Endothelial cell of umbilical vein (primary cell): ENCODE results near the gene LRRC30. TPM values are rescaled to one million over a fixed set of nuclear protein-coding genes. Genes with fewer than 3 reads are reported as not detected.
A peak's percentile ranks its signal among the peaks of the same experiment; 100 is the strongest.

Source experiments
- BruUV-seq: library from RNA; stranded (reverse); fragments of 400-500 nt; replicated peaks from 2 replicates; lab custom pipeline; 2021; lab: Mats Ljungman, UMichigan
- CTCF ChIA-PET: fragments of 300-600, 350-600 bp; sonication (Branson Sonifier 250); formaldehyde crosslinking; loops from one replicate; lab custom pipeline; 2021; ENCODE audit warnings: antibody characterized with exemption, inconsistent platforms; lab: Charles Lee
- POLR2A ChIA-PET: fragments of 300-600, 350-600 bp; sonication (Branson Sonifier 250); formaldehyde crosslinking; loops from one replicate; lab custom pipeline; 2021; ENCODE audit warnings: antibody characterized with exemption, inconsistent platforms; lab: Charles Lee
- DNase-seq: peaks from one replicate; pipeline ENCODE4 v3.0.0-alpha.2; 2011; ENCODE audit warnings: low read depth, low spot score
- FAIRE-seq: peaks from 2 replicates; lab custom pipeline; 2011; peaks lifted over from hg19 to GRCh38; lab: Jason Lieb, UNC
- H2AFZ ChIP-seq: 2 replicates; pipeline ENCODE4 v1.6.0; 2012; ENCODE audit warnings: low read depth, low read length, control low read depth, inconsistent platforms
- H3K27ac ChIP-seq: 2 replicates; pipeline ENCODE4 v1.5.1; 2011; ENCODE audit warnings: low read depth, mild to moderate bottlenecking, control low read depth, low read length, moderate library complexity; ENCODE audit not compliant: insufficient read depth
- H3K27me3 ChIP-seq, 2 experiments: 2 replicates each; pipeline versions ENCODE4 v1.6.0 to v1.6.1; 2011; ENCODE audit warnings: low read length in 2 of 2, mixed read lengths in 1 of 2; ENCODE audit not compliant: control insufficient read depth in 2 of 2, insufficient read depth in 2 of 2
- H3K36me3 ChIP-seq, 2 experiments: 2 replicates in 1 of 2; 3 replicates in 1 of 2; pipeline ENCODE4 v1.5.1; 2011; ENCODE audit warnings: low read length in 2 of 2, mild to moderate bottlenecking in 1 of 2, moderate library complexity in 1 of 2; ENCODE audit not compliant: control insufficient read depth in 2 of 2, insufficient read depth in 2 of 2; ENCODE audit errors: extremely low read depth in 1 of 2
- H3K4me1 ChIP-seq: 3 replicates; pipeline ENCODE4 v1.5.1; 2011; ENCODE audit warnings: mild to moderate bottlenecking, low read length; ENCODE audit not compliant: control insufficient read depth, insufficient read depth; ENCODE audit errors: extremely low read depth
- H3K4me2 ChIP-seq: 2 replicates; pipeline ENCODE4 v1.6.1; 2011; ENCODE audit warnings: low read length, control low read depth, mixed read lengths; ENCODE audit not compliant: insufficient read depth
- H3K4me3 ChIP-seq, 3 experiments: fragments of 200-600 bp in 1 of 3; sonication (generic), shearing (Covaris generic) in 1 of 3; replicated peaks in 1 of 3; 2 replicates each; pipeline ENCODE4 v1.5.1; 2011 to 2016; ENCODE audit warnings: control low read depth in 3 of 3, low read length in 3 of 3, mild to moderate bottlenecking in 2 of 3, inconsistent platforms in 1 of 3, low read depth in 1 of 3, moderate library complexity in 1 of 3; ENCODE audit not compliant: insufficient read depth in 1 of 3
- H3K79me2 ChIP-seq: 2 replicates; pipeline ENCODE4 v1.6.0; 2012; ENCODE audit warnings: low read length, inconsistent platforms; ENCODE audit not compliant: control insufficient read depth, insufficient read depth
- H3K9ac ChIP-seq: replicated peaks from 2 replicates; pipeline ENCODE3; 2011; ENCODE audit warnings: low read length, control low read depth; ENCODE audit not compliant: insufficient read depth; ENCODE audit errors: extremely low read depth
- H3K9me1 ChIP-seq: replicated peaks from 3 replicates; pipeline ENCODE4 v1.6.0; 2011; ENCODE audit warnings: mild to moderate bottlenecking, low read length; ENCODE audit not compliant: control insufficient read depth, insufficient read depth; ENCODE audit errors: extremely low read depth
- H3K9me3 ChIP-seq: replicated peaks from 2 replicates; pipeline ENCODE4 v1.5.1; 2012; ENCODE audit warnings: low read length, inconsistent platforms; ENCODE audit not compliant: control insufficient read depth, insufficient read depth
- H4K20me1 ChIP-seq: replicated peaks from 2 replicates; pipeline ENCODE3; 2011; ENCODE audit warnings: mild to moderate bottlenecking, low read length; ENCODE audit not compliant: control insufficient read depth, insufficient read depth; ENCODE audit errors: extremely low read depth
- EZH2 ChIP-seq: IDR thresholded peaks from 2 replicates; pipeline ENCODE4 v1.6.1; 2012; ENCODE audit warnings: borderline replicate concordance, low read depth, mild to moderate bottlenecking, moderate library complexity, low read length, inconsistent platforms; ENCODE audit not compliant: severe bottlenecking
- FOS ChIP-seq: IDR thresholded peaks from 2 replicates; pipeline ENCODE4 v1.6.1; 2011; ENCODE audit warnings: mild to moderate bottlenecking, low read length, moderate library complexity, borderline replicate concordance; ENCODE audit not compliant: insufficient read depth
- GATA2 ChIP-seq: IDR thresholded peaks from 2 replicates; pipeline ENCODE4 v1.7.0; 2011; ENCODE audit warnings: low read depth, mild to moderate bottlenecking, moderate library complexity, mixed read lengths, low read length; ENCODE audit not compliant: insufficient read length, insufficient read depth
- JUN ChIP-seq: IDR thresholded peaks from 2 replicates; pipeline ENCODE4 v1.6.1; 2011; ENCODE audit warnings: borderline replicate concordance, low read depth; ENCODE audit not compliant: insufficient read length, insufficient read depth
- MAX ChIP-seq: IDR thresholded peaks from 2 replicates; pipeline ENCODE4 v1.6.1; 2011; ENCODE audit not compliant: insufficient read depth, insufficient read length
- MYC ChIP-seq: IDR thresholded peaks from one replicate; pipeline ENCODE4 v1.6.1; 2011; ENCODE audit warnings: mild to moderate bottlenecking, low read depth, low read length
- POLR2A ChIP-seq: IDR thresholded peaks from 2 replicates; pipeline ENCODE4 v1.6.1; 2012; ENCODE audit warnings: low read depth, mild to moderate bottlenecking, control low read depth, low read length
- POLR2AphosphoS5 ChIP-seq: IDR thresholded peaks from 2 replicates; pipeline ENCODE4 v1.6.1; 2012; ENCODE audit warnings: low read depth, mild to moderate bottlenecking, control low read depth, low read length, moderate library complexity; ENCODE audit not compliant: insufficient read depth
- dilution Hi-C: fragments of 300-500 bp; cut with MboI; formaldehyde crosslinking; loops from one replicate; pipeline ENCODE4 v1.15.0; 2019; ENCODE audit warnings: low sequenced_read_pairs; ENCODE audit not compliant: extremely low pct_ligation_motif_present
- intact Hi-C: fragments of 100-400 bp; cut with micrococcal nuclease; formaldehyde crosslinking; loops from one replicate; pipeline ENCODE4 v1.10.0; 2022
- polyA plus RNA-seq, 4 experiments: library from polyadenylated mRNA; depleted of rRNA in 3 of 4; stranded (reverse) in 3 of 4; unstranded in 1 of 4; fragments of >200 nt; gene quantifications; 2 replicates each; pipeline versions ENCODE4 v1.2.1 to v1.2.3, GENCODE V29; 2011 to 2012; ENCODE audit warnings: missing spikeins in 1 of 4
- total RNA-seq: library from RNA; stranded (reverse); gene quantifications from 2 replicates; pipeline ENCODE4 v1.2.3, GENCODE V29; 2021
- TF ChIP-seq, protein P1 (sequence below), 2 donors: IDR thresholded peaks; 1 replicate in 1 of 2; 2 replicates in 1 of 2; pipeline ENCODE4 v1.5.1; 2011; ENCODE audit warnings: low read length in 2 of 2, mild to moderate bottlenecking in 2 of 2, moderate library complexity in 2 of 2, control low read depth in 1 of 2, inconsistent platforms in 1 of 2, low read depth in 1 of 2; ENCODE audit not compliant: insufficient read depth in 1 of 2; ENCODE audit errors: extremely low read depth in 1 of 2

LRRC30 gene
- total and polyA plus RNA-seq, 2 donors (not counting 3 experiments of a cell fraction or from before 2014, with no cell fraction given) = not detected

- CTCF ChIA-PET = interaction anchor here (0.6 to 2.9 kb wide), 7 partner anchors 9 to 1258 kb away, joined by 3 to 49 read pairs (median 8); partner anchors contain the start of gene LRRC30
- Histone ChIP-seq H3K4me3 (no peak overlapping the region), H3K9me3 (no peaks in the 10 kb centered on the region), H4K20me1 (no peaks in the 10 kb centered on the region), H2AFZ (no peak overlapping the region), H3K9ac (no peak overlapping the region), H3K4me1 (no peaks in the 10 kb centered on the region), H3K79me2 (no peaks in the 10 kb centered on the region), H3K4me2 (no peak overlapping the region), H3K36me3 (no peaks in the 10 kb centered on the region), H3K9me1 (no peaks in the 10 kb centered on the region), H3K27me3 (peaks cover 0 to 1% of the 10 kb centered on the region in 2 experiments), H3K27ac (no peak overlapping the region)
- intact Hi-C loops (loop anchor here (1.0 to 10.0 kb wide), 5 partner anchors 346 to 1257 kb away; partner anchors contain the start of gene PTPRM), dilution Hi-C loops (no loop called here)
- POLR2A ChIA-PET = no interaction called here
- FAIRE-seq (peak; percentile 65), DNase-seq (peak; percentile 69)
- no peak for TF ChIP-seq POLR2A
- TF ChIP-seq, protein P1, sequence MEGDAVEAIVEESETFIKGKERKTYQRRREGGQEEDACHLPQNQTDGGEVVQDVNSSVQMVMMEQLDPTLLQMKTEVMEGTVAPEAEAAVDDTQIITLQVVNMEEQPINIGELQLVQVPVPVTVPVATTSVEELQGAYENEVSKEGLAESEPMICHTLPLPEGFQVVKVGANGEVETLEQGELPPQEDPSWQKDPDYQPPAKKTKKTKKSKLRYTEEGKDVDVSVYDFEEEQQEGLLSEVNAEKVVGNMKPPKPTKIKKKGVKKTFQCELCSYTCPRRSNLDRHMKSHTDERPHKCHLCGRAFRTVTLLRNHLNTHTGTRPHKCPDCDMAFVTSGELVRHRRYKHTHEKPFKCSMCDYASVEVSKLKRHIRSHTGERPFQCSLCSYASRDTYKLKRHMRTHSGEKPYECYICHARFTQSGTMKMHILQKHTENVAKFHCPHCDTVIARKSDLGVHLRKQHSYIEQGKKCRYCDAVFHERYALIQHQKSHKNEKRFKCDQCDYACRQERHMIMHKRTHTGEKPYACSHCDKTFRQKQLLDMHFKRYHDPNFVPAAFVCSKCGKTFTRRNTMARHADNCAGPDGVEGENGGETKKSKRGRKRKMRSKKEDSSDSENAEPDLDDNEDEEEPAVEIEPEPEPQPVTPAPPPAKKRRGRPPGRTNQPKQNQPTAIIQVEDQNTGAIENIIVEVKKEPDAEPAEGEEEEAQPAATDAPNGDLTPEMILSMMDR (IDR thresholded peaks at IDR 0.05; ENCODE audit: extremely low read depth in 1 of 2, insufficient read depth in 1 of 2, low read depth in 1 of 2, low read length in 2 of 2) = peak; percentile 71 to 79
- BruUV-seq = no TSS peak
These were observed 9.3 kb upstream of the LRRC30 start for GRCh38 chr18:7221424-7222155.

- no peak overlapping the region for H2AFZ ChIP-seq
- H3K4me3 ChIP-seq = no peak overlapping the region
- TF ChIP-seq, protein P1 (IDR thresholded peaks at IDR 0.05; ENCODE audit: extremely low read depth in 1 of 2, insufficient read depth in 1 of 2, low read depth in 1 of 2, low read length in 2 of 2) = no peak
- TF ChIP-seq POLR2AphosphoS5 (no peak), GATA2 (no peak), POLR2A (no peak), MYC (no peak), FOS (no peak), EZH2 (no peak), MAX (no peak), JUN (no peak)
- intact Hi-C loops (loop anchor here (5.0 to 10.0 kb wide), 3 partner anchors 568 to 1163 kb away; no protein-coding TSS in a partner anchor), dilution Hi-C loops (no loop called here)
- H3K4me2 ChIP-seq = no peak overlapping the region
- H3K36me3 ChIP-seq = no peaks in the 10 kb centered on the region
- H3K9ac ChIP-seq = no peak overlapping the region
- H3K79me2 ChIP-seq = no peaks in the 10 kb centered on the region
- no peaks in the 10 kb centered on the region for H3K9me1 ChIP-seq
- no peaks in the 10 kb centered on the region for H3K4me1 ChIP-seq
- CTCF ChIA-PET = no interaction called here
- no peak overlapping the region for H3K27ac ChIP-seq
- POLR2A ChIA-PET = no interaction called here
- H3K27me3 ChIP-seq = peaks cover 0 to 1% of the 10 kb centered on the region in 2 experiments
- no peaks in the 10 kb centered on the region for H4K20me1 ChIP-seq
- BruUV-seq = no TSS peak
- no peak for FAIRE-seq
- DNase-seq = no peak
- no peaks in the 10 kb centered on the region for H3K9me3 ChIP-seq
These were observed 6.7 kb upstream of the LRRC30 start for GRCh38 chr18:7224198-7224597.
